Measurements from ENCODE around the gene CYB561D1.

DNA sequence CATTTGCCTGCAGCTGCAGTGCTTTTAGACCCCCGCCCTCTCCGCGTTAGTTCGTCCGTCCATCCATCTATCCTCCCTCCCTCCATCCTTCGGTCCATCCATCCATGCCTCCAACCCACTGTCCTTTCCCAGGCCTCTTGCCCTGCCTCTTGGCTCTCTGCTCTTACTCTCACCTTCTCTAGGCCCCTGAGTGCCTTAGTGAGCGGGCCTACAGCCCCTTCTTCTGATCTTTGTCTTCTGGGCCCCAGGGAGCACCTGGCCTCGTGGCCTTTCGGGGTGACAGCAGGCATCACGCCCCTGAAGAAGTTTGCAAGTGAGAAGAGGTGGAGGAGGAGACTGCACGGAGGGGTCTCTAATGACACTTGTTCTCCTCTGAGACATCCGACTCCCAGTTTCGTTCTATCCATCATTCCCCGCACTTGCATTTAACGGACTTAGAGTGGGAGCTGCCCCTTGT lies 9.3 kb upstream of the CYB561D1 start:
- TF ChIP-seq, protein P1, sequence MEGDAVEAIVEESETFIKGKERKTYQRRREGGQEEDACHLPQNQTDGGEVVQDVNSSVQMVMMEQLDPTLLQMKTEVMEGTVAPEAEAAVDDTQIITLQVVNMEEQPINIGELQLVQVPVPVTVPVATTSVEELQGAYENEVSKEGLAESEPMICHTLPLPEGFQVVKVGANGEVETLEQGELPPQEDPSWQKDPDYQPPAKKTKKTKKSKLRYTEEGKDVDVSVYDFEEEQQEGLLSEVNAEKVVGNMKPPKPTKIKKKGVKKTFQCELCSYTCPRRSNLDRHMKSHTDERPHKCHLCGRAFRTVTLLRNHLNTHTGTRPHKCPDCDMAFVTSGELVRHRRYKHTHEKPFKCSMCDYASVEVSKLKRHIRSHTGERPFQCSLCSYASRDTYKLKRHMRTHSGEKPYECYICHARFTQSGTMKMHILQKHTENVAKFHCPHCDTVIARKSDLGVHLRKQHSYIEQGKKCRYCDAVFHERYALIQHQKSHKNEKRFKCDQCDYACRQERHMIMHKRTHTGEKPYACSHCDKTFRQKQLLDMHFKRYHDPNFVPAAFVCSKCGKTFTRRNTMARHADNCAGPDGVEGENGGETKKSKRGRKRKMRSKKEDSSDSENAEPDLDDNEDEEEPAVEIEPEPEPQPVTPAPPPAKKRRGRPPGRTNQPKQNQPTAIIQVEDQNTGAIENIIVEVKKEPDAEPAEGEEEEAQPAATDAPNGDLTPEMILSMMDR (IDR thresholded peaks at IDR 0.05) = no peak
- TF ChIP-seq EP300 (IDR thresholded peaks at IDR 0.05; ENCODE audit: low read depth) = no peak
- TF ChIP-seq POLR2A (IDR thresholded peaks at IDR 0.05) = no peak
- TF ChIP-seq POLR2AphosphoS5 (IDR thresholded peaks at IDR 0.05) = no peak
